HG02623 (cell line): ENCODE data around the gene USP6NL.

Source experiments
- ATAC-seq: cut with Tn5 transposase; IDR thresholded peaks from one replicate; pipeline ENCODE4 v1.9.1; 2021; ENCODE audit warnings: moderate library complexity; ENCODE audit not compliant: unreplicated experiment

The USP6NL gene

DNA sequence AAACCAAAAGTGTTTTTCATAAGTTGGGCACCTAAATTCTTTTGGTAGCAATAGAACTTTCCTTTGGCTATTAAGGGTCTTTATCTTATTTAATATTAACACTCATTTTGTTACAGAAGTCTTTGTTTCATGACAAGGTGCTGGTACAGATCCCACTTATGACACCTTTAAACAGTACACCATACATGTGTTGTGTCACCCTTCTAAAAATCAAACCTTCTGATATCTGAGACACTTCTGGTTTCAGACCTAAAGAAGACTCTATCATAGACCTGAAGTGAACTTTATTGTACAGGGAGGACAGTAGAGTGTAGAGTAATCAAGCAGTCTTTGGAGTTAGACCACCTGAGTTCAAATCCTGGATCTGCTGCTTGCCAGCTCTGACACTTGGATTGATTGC lies 5.8 kb upstream of the USP6NL start:
- ATAC-seq: no peak

DNA sequence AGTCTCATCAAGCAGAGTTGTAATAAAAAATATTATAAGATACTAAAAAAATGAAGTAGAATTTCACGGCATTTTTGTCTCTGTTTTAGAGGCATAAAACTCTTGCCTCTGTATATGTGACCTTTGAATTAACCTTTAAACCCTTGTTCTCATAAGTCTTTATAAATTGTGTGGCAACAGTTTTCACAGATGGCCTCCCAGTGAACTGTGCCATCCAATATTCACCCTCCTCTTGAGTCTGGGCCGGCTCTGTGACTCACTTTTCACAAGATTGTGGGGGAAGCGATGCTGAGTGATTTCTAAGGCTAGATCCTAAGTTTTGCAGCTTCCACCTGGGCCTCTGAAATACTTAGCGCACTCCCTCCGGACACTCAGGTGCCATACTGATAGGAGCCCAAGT lies 4.6 kb upstream of the USP6NL start:
- no peak for ATAC-seq

DNA sequence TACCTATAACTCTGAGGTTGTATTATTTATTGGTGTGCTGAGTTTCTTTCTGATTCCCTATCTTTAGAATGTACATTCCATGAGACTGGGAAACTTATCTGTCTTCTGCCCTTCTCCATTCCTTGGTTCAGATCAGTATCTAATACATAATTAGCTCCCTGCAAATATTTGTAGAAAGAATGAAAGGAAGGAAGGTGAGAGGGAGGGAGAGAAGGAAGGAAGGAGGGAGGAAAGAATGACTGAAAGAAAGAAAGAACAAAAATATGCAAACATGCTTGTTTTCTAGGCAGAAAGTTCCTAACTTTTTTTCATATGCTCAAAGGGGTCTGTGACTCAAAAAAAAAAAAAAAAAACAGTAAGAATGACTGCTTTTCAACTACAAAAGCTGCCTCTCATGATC lies 3.9 kb upstream of the USP6NL start:
- ATAC-seq: no peak

GRCh38 chr10:11612021-11613001 lies 861 bp upstream of the USP6NL start:
- no peak for ATAC-seq

DNA sequence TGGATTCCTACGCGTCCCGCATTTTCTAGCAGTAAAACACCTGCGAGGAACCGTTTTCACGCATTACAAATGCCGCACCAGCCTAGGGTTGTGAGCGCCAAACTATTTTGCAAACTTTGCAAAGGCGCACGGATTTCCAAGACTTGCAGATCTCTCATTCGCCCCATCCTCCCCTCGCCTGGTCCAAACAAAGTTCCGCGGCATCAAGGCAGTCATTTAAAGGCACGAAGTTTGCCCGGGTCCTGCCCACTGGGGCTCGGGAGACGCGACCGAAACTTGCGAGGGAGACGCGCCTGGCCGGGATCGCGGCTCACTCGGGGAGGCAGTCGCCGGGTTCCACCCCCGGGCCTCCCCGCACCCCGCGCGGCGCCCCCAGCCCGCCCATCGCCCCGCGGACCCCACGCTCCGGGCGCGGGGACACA lies 613 bp downstream of the USP6NL start:
- ATAC-seq: peak; percentile 13

DNA sequence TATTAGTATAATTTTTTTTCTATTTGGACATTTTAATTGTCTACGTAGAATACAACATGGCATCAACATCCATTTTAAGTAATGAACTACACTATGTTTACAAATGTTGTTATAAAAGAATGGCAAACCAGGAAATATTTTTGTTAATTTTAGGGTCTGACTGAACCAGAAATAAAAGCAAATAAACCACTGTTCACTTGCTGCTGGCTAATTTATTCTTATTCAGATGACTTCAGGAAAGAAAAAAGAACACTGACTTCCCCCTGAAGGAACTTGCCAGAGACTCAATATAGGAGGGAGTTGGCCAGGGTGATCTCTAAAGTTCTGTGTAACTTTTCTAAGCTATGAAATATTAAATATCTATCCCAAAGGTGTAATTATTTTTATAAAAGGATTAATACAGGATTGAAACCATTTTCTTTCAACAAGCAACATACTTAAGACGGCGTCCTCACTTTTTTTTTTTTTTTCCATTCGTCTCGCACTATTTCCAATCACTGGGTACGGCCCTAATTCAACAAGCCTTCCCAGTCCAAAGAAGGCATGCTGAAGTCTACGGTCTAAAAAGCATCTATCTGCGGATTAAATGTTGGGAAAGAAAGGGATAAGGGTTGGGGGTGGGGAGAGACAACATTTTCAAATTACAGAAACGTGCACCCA lies 1.2 kb downstream of the USP6NL start:
- ATAC-seq: no peak

DNA sequence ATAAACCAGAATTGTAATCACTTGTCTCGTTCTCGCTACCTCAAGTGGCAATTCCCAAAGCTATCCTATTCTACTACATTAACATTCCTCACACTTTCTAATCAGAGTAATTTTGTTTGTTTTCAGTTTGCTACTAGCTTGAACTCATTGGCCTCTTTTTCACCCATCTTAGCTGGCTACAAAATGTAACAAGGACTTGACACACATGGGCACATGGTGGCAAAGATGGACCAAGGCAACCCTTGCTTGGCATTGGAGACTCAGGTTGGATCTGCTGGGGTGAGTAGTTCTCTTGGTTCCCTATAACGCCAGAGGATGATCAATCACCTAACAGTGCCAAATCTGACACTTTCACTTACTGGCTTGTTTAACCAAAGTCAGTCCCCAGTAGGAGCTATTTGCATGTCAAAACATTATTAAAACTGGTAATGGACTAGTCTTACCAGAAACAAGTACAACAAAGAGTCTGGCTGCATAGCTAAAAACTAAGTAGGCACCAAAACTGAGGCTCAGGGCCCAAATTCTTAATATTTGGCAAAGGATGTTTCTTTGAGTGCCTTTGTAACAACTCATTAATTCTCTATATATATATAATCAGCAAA lies 1.9 kb downstream of the USP6NL start:
- ATAC-seq: no peak

DNA sequence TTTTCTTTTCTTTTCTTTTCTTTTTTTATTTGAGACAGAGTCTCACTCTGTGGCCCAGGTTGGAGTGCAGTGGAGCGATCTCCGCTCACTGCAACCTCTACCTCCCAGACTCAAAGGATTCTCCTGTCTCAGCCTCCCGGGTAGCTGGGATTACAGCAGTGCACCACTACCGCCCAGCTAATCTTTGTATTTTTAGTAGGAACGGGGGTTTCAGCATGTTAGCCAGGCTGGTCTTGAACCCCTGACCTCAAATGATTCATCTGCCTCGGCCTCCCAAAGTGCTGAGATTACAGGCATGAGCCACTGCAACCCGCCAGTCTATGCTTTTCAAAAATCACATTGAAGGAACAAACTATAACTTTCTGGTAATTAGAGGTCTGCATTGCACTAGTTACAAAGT lies 2.4 kb downstream of the USP6NL start:
- no peak for ATAC-seq

DNA sequence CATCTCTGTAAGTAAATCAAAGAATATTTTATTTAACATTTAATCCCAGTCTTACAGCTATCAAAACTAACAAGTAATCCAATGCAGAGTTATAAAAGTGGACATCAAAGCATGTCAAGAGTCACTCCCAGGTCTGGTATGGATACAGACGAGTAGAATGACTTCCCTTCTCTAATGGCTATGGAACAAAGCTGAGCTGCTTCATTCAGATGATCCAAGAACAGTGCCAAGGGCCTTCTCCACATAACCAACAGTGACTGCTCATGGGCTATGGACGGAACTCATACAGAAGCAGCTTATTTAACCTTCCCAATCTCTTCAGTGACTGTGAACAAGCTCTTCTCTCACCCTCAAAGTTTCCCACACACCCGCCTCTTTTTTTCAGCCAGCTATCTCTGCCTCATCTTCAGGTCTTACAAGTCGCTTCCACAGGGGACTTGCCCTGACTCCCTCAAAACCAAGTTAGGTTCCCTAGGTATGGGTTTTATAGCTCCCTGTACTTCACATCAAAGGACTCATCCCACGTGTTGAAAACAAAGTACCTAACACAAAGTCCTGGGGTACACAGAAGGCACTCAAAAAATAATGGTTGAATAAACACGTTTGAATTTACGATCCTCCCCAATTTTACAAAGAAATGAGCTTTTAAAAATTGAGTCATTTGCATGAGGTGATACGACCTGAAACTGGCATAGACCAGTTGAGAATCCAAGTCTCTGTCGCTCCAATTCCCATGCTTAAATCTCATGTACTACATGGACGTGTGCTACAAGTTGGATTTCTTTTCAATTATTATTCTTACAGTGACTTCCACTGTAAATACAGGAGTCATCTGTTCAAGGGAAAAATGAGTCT lies 3.1 kb downstream of the USP6NL start:
- ATAC-seq: no peak

- ATAC-seq: no peak
Observed at GRCh38 chr10:11605807-11606408, 5.5 kb downstream of the USP6NL start.

- peak; percentile 39 for ATAC-seq
Observed at GRCh38 chr10:11604865-11605650, 6.4 kb downstream of the USP6NL start.

- no peak for ATAC-seq
Observed at GRCh38 chr10:11603741-11604140, 7.7 kb downstream of the USP6NL start.

GRCh38 chr10:11602919-11603523 lies 8.4 kb downstream of the USP6NL start:
- no peak for ATAC-seq

- no peak for ATAC-seq
Observed at GRCh38 chr10:11602358-11602757, 9.1 kb downstream of the USP6NL start.

- ATAC-seq: no peak
Observed at GRCh38 chr10:11601670-11602069, 9.8 kb downstream of the USP6NL start.

- ATAC-seq: no peak
Observed at GRCh38 chr10:11600280-11600679, 11.2 kb downstream of the USP6NL start.

- ATAC-seq: no peak
Observed at GRCh38 chr10:11598712-11599397, 12.6 kb downstream of the USP6NL start.

- no peak for ATAC-seq
Observed at GRCh38 chr10:11597470-11597869, 14.0 kb downstream of the USP6NL start.

- no peak for ATAC-seq
Observed at GRCh38 chr10:11595395-11595692, 16.1 kb downstream of the USP6NL start.
